SJCRH30 (cell line): ENCODE measurements around the gene FBP2. TPM values are rescaled to one million over a fixed set of nuclear protein-coding genes. Genes with fewer than 3 reads are reported as not detected.
"Not testable (repeated sequence)": the region's sequence is repeated elsewhere in the genome, so short reads cannot be mapped to it uniquely, and the experiment has no call there.

Experiments
- DNase-seq, 2 experiments: peaks; one replicate each; pipeline ENCODE4 v3.0.0-alpha.2; 2015 to 2020
- H3K27ac ChIP-seq: fragments of 250-450 bp; sonication (Bioruptor Pico); 2 replicates; pipeline ENCODE4 v1.5.1; 2020; ENCODE audit warnings: mild to moderate bottlenecking, moderate library complexity
- H3K27me3 ChIP-seq: fragments of 250-450 bp; sonication (Bioruptor Pico); 2 replicates; pipeline ENCODE4 v1.5.1; 2020; ENCODE audit warnings: mild to moderate bottlenecking, moderate library complexity
- H3K36me3 ChIP-seq: fragments of 250-450 bp; sonication (Bioruptor Pico); 2 replicates; pipeline ENCODE4 v1.5.1; 2020; ENCODE audit warnings: mild to moderate bottlenecking, moderate library complexity
- H3K4me1 ChIP-seq: fragments of 250-450 bp; sonication (Bioruptor Pico); 2 replicates; pipeline ENCODE4 v1.5.1; 2020; ENCODE audit warnings: mild to moderate bottlenecking, moderate library complexity
- H3K4me3 ChIP-seq: fragments of 250-450 bp; sonication (Bioruptor Pico); 2 replicates; pipeline ENCODE4 v1.5.1; 2020; ENCODE audit warnings: mild to moderate bottlenecking, moderate library complexity
- H3K9me3 ChIP-seq: fragments of 250-450 bp; sonication (Bioruptor Pico); replicated peaks from 2 replicates; pipeline ENCODE4 v1.5.1; 2020; ENCODE audit warnings: mild to moderate bottlenecking, moderate library complexity
- total RNA-seq: library from RNA; depleted of rRNA; stranded (reverse); fragments of >200 nt; shearing (Covaris generic); gene quantifications from 2 replicates; pipeline ENCODE4 v1.2.3, GENCODE V29; 2014

FBP2 gene
- total RNA-seq, 1 experiment from 2014 or later = not detected

DNA sequence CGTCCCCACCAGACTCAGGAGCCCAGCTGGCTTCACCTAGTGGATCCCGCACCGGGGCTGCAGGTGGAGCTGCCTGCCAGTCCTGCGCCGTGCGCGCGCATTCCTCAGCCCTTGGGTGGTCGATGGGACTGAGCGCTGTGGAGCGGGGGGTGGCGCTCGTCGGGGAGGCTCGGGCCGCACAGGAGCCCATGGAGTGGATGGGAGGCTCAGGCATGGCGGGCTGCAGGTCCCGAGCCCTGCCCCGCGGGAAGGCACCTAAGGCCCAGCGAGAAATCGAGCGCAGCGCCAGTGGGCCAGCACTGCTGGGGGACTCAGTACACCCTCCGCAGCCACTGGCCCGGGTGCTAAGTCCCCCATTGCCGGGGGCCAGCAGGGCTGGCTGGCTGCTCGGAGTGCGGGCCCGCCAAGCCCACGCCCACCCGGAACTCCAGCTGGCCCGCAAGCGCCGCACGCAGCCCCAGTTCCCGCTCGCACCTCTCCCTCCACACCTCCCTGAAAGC is 2.5 kb downstream of the FBP2 start:
- H3K9me3 ChIP-seq, H3K4me1 ChIP-seq, DNase-seq, H3K27me3 ChIP-seq, H3K36me3 ChIP-seq, H3K4me3 ChIP-seq, H3K27ac ChIP-seq: not testable (repeated sequence)

DNA sequence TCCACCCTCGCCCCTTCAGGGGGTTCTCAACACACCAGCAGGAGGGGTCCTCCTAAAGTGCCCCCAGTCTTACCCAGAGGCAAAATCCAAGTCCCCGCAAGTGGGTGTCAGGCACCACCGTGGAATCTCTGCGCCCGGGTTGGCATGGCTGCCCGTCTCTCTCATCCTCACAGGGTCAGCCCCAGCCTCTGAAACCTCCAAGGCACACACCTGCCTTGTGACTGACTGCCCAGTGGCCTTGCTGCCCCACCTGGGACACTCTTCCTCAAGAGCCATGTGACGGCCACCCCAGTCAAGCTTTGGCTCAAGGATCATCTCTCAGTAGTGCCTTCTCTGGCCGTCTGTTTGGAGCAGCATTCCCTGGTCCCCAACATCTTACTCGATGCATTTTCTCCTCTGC is 4.9 kb downstream of the FBP2 start:
- Histone ChIP-seq H3K4me3 (no peak overlapping the region), H3K9me3 (no peaks in the 10 kb centered on the region), H3K27ac (no peak overlapping the region), H3K36me3 (no peaks in the 10 kb centered on the region), H3K27me3 (no peaks in the 10 kb centered on the region; the same call in 1 of the 2 replicates), H3K4me1 (no peaks in the 10 kb centered on the region)
- no peak for DNase-seq

DNA sequence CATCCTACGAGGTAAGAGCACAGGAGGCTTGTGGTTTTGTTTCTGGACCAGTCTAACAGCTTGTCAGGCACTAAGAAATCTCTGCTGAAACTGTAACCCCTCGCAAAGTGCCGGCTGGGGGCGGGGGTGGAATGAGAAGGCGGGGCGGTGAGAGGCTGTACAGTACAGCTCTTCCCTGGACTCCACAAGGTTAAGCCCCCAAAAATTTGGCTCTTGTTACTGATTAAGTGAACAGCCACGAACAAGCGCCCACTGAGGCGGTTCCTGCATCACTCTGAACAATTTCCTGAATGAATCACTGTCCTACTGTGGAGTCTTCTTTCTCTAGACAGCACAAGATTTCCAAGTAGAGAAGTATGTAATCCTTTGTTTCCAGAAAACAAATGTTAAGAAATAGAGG is 6.8 kb downstream of the FBP2 start:
- H3K27me3 ChIP-seq = no peaks in the 10 kb centered on the region; the same call in 1 of the 2 replicates
- no peak for DNase-seq

DNA sequence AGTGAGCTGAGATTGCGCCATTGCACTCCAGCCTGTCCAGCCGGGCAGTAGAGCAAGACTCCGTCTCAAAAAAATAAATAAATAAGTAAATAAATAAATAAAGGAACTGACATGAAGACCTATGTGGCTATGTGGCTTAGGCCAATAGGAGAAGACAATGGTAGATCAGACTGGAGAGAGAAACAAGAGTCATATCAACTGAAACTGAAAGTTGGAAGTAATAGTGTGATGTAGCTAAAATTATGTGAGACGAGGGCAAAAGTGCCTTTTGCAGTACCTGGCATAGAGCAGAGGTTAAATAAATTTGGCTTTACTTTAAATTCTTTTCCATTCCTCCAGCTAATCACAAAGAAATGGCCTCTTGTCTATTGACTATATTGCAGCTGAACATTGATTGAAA is 7.3 kb downstream of the FBP2 start:
- Histone ChIP-seq H3K27me3 (no peaks in the 10 kb centered on the region; the same call in 1 of the 2 replicates), H3K4me1 (no peaks in the 10 kb centered on the region), H3K27ac (no peak overlapping the region), H3K9me3 (no peaks in the 10 kb centered on the region), H3K36me3 (no peaks in the 10 kb centered on the region), H3K4me3 (no peak overlapping the region)
- DNase-seq = no peak

More for the DNA sequence above, 6.8 kb downstream of the FBP2 start:
- Histone ChIP-seq H3K27ac (no peak overlapping the region), H3K4me1 (no peaks in the 10 kb centered on the region), H3K9me3 (no peaks in the 10 kb centered on the region), H3K36me3 (no peaks in the 10 kb centered on the region), H3K4me3 (no peak overlapping the region)

DNA sequence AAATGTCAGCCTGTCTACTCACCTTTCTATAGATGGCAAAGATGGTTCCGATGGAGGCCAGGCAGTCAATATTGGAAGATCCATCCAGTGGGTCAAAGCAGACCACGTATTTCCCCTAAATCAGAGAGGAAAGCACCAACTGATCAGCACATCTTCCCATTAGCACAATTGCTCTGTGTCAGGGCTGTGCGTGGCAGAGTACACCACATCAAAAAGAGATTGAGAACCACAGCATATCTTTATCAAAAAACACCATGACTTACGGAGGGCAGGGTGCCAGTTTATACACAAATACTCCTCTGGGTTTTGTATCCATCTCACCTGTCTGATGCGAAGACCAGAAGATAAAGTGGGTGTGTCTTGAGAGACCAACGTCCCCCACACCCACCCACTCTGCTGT is 9.1 kb downstream of the FBP2 start:
- no peak for DNase-seq
- no peak overlapping the region for H3K4me3 ChIP-seq
- no peaks in the 10 kb centered on the region for H3K36me3 ChIP-seq
- H3K27ac ChIP-seq = no peak overlapping the region
- no peaks in the 10 kb centered on the region; the same call in 1 of the 2 replicates for H3K27me3 ChIP-seq
- H3K4me1 ChIP-seq = no peaks in the 10 kb centered on the region
- no peaks in the 10 kb centered on the region for H3K9me3 ChIP-seq

DNA sequence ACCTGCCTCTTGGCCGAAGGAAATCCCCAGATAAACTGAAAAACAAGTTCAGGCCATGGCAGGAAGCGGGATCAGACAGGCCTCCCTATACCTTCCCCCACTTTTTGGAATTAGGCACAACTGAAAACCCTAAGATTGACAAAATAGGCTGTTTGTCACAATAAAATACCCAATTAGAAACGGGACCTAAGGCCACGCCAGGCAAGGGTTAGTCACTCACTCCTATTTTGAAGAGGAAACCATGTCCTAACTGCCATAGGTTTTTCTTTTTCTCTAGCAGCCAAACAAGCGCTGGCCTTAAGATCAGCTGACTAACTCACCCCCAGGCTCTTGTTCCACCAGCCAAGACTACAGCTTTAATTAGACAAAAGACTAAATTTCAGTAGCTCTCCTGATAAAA is 11.9 kb downstream of the FBP2 start:
- no peaks in the 10 kb centered on the region for H3K4me1 ChIP-seq
- no peak overlapping the region for H3K4me3 ChIP-seq
- no peaks in the 10 kb centered on the region for H3K9me3 ChIP-seq
- no peak overlapping the region for H3K27ac ChIP-seq
- H3K36me3 ChIP-seq = no peaks in the 10 kb centered on the region
- no peaks in the 10 kb centered on the region for H3K27me3 ChIP-seq
- no peak for DNase-seq

DNA sequence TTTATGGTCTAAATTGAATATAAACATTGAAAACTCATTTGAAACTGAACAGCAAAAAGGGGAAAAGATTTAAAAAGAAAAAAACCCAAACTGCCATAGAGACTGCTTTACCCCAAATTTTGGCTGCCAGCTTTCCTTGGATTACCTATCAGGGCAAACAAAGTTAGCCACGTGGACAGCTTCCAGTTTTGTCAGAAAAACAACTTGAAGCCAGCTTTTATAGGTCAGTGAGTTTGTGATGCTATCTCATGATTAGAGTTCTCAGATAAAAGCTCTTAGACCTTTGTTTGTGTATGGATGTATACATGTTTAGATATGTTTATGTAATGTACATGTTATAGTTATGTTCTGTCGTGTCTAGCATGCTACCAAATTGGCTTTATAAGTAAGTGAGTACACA is 16.1 kb downstream of the FBP2 start:
- no peak for DNase-seq
- Histone ChIP-seq H3K4me3 (no peak overlapping the region), H3K4me1 (no peaks in the 10 kb centered on the region), H3K36me3 (no peaks in the 10 kb centered on the region), H3K27ac (no peak overlapping the region), H3K9me3 (no peaks in the 10 kb centered on the region), H3K27me3 (no peaks in the 10 kb centered on the region)

DNA sequence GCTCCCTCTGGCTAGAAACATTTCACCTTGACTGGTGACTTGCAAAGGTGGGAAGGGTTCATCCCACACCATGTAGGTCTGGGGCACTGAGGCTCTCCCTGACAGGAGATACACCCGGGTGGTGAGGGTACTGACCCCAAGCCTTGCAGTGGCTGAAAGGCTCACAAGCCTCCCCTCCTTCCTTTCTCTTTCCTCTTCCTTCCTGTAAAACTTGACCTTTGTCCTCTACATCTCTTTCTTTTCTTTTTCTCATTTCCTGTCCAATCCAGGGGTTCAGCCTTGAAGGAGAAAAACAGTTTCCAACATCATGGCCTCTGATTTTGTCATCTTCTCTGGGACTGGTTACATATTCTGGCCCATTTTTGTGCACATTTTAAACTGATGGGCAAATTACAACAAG is 16.6 kb downstream of the FBP2 start:
- H3K27ac ChIP-seq = no peak overlapping the region
- H3K9me3 ChIP-seq = no peaks in the 10 kb centered on the region
- no peaks in the 10 kb centered on the region for H3K27me3 ChIP-seq
- no peaks in the 10 kb centered on the region for H3K4me1 ChIP-seq
- H3K36me3 ChIP-seq = no peaks in the 10 kb centered on the region
- H3K4me3 ChIP-seq = no peak overlapping the region
- no peak for DNase-seq

DNA sequence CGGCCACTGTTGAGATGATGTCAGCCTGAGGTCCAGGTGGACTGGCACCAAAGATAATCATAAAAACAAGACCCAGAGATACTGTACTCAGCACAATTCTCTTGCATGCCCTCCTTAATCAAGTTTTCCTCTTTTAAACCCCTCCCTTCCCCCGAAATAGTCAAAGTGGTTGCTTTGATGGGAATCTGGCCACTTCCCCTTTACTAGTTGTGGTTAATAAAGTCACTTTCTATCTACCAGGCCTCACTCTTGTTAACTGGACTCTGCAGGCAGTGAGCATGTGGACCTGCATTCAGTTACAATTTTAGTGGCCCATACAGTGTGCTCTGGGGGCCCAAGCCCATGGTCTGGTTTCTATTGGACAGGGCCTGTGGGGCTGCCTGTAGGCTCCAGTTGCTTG is 17.5 kb downstream of the FBP2 start:
- Histone ChIP-seq H3K36me3 (no peaks in the 10 kb centered on the region), H3K4me3 (no peak overlapping the region), H3K27me3 (no peaks in the 10 kb centered on the region), H3K27ac (no peak overlapping the region), H3K9me3 (no peaks in the 10 kb centered on the region), H3K4me1 (no peaks in the 10 kb centered on the region)
- DNase-seq = no peak

DNA sequence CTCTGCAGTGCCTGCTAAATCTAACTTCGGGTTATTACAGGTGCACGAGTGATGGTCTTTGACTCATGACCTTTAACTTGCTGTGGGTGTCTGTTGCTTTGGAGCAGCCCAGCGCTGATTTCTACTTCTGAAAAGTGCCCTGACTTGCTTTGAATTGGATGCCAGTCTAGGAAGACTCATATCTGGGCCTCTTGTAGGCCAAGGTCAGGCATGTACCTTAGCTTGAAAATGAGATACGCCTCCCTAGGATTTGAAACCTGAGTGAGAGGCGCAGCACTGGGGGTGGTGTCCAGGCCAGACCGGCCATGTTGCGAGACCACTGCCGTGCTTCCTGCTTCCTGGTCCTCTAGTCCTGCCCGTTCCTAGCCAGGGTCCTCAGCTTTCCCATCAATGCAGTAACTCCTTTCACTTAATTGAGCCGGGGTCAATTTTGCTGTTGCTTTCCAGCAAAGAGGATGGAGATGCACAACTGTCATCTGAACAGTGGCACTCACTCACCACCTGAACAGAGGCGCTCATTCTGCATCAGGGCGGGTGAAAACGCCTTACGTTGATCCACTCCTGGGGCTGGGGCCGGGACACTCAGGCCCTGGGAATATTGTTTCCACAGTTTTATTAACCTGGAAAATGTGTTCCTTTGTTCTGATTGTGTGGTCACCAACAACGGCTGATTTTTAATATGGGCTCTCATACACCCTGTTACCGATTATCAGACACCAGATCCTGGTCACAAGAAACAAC is 24.5 kb downstream of the FBP2 start:
- Histone ChIP-seq H3K27me3 (no peaks in the 10 kb centered on the region), H3K36me3 (no peaks in the 10 kb centered on the region), H3K4me1 (no peaks in the 10 kb centered on the region), H3K9me3 (no peaks in the 10 kb centered on the region; the same call in 1 of the 2 replicates), H3K4me3 (no peak overlapping the region), H3K27ac (no peak overlapping the region)
- DNase-seq = no peak

DNA sequence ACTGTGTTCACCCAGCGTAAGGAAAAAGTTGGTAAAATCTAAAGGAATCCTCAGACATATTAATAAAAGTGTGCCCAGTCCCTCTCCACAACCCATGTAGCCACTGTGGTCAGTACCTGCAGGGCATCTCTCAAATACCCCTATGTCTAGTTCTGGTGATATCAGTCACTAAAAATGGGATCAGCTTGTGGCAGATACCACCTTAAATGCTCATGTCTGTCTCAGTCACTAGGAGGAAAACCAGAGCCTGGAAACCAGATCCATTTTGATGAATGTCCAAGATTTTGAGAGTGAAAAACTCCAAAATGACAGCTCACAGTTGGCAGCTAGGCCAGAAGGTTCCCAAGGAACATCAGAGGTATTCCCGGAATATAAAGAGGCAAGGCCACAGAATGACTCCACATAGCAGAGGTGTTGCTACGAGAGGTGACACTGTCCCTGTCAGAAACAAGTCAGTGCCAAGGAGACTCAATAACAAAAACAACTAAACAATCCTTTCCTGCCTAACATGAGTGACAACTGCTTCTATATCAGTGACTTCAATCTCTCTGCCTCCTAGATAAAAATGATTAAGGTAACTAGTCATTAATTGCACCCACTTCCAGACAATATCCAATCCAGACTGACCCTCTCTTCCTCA is 25.3 kb downstream of the FBP2 start:
- H3K27me3 ChIP-seq = no peaks in the 10 kb centered on the region
- no peaks in the 10 kb centered on the region; the same call in 1 of the 2 replicates for H3K9me3 ChIP-seq
- H3K27ac ChIP-seq = no peak overlapping the region
- no peak overlapping the region for H3K4me3 ChIP-seq
- no peaks in the 10 kb centered on the region for H3K4me1 ChIP-seq
- DNase-seq = no peak
- no peaks in the 10 kb centered on the region for H3K36me3 ChIP-seq

DNA sequence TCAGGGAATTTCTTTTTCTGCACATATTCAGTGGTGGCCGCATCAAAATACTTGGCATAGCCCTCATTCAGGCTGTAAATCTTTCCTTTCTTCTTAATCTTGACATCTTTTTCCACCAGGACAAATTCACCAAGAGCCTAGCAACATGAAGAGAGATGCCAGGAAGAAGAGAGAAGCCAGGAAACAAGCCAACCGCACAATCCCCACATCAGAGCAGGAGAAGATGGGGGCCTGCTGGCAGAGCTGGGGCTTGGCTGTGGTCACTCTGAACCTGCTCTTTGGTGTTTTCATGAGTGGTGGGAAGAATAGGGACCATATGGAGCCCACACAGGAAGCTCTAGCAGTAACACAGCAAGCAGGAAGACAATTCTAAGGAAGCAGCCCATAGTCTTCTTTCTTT is 26.4 kb downstream of the FBP2 start:
- no peaks in the 10 kb centered on the region for H3K4me1 ChIP-seq
- no peak overlapping the region for H3K27ac ChIP-seq
- H3K27me3 ChIP-seq = no peaks in the 10 kb centered on the region
- H3K4me3 ChIP-seq = no peak overlapping the region
- H3K36me3 ChIP-seq = no peaks in the 10 kb centered on the region
- no peaks in the 10 kb centered on the region; the same call in 1 of the 2 replicates for H3K9me3 ChIP-seq
- no peak for DNase-seq

DNA sequence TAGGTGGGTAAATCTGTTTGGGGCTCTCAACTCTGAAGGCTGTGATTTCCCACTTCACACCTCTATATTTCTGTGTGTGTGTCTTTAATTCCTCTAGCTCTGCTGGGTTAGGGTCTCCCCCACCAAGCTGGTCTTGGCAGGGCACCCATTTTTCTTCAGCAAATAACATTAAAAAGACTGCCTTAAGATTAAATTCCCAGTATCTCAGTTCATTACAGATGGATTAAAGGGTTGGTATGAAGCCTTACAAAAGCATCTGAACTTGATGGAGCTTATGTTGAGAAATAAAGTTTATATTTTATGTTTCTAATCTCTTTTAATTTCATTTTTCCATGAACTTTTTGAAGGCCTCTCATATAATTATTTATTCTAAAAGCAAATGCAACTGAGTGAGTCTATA is 27.1 kb downstream of the FBP2 start:
- H3K36me3 ChIP-seq = no peaks in the 10 kb centered on the region
- H3K9me3 ChIP-seq = no peaks in the 10 kb centered on the region; the same call in 1 of the 2 replicates
- no peak overlapping the region for H3K27ac ChIP-seq
- no peaks in the 10 kb centered on the region for H3K27me3 ChIP-seq
- no peak for DNase-seq
- H3K4me3 ChIP-seq = no peak overlapping the region
- no peaks in the 10 kb centered on the region for H3K4me1 ChIP-seq

DNA sequence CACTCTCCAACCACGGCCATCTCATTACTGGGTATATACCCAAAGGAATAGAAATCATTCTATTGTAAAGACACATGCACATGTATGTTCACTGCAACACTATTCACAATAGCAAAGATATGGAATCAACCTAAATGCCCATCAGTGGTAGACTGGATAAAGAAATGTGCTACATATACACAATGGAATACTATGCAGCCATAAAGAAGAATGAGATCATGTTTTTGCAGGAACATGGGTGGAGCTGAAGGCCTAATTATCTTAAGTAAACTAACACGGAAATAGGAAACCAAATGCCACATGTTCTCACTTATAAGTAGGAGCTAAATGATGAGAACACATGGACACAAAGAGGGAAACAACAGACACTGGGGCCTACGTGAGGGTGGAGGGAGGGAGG is 29.3 kb downstream of the FBP2 start:
- DNase-seq, H3K36me3 ChIP-seq, H3K27me3 ChIP-seq, H3K4me3 ChIP-seq, H3K9me3 ChIP-seq, H3K4me1 ChIP-seq, H3K27ac ChIP-seq: not testable (repeated sequence)

DNA sequence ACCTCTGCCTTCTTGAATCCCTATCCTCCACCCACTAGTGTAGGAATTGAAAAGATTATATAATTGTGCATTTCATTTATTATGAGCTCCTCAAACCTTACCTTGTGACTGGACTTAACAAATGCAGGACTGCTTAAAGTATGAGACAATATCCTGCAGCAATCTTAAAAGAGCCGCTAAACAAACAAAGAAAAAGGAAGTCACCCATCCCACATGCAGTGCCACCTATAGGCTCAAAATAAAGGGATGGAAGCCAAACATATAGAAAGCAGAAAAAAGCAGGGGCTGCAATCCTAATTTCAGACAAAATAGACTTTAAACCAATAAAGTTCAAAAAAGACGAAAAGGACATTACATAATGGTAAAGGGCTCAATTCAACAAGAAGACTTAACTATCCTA is 30.1 kb downstream of the FBP2 start:
- H3K4me1 ChIP-seq = no peaks in the 10 kb centered on the region
- no peak overlapping the region for H3K27ac ChIP-seq
- H3K9me3 ChIP-seq = no peaks in the 10 kb centered on the region; the same call in 1 of the 2 replicates
- DNase-seq = no peak
- H3K36me3 ChIP-seq = no peaks in the 10 kb centered on the region
- no peaks in the 10 kb centered on the region for H3K27me3 ChIP-seq
- H3K4me3 ChIP-seq = no peak overlapping the region
